GM12878 (cell line): ENCODE results near the gene COPB1. TPM values are rescaled to one million over a fixed set of nuclear protein-coding genes. Genes with fewer than 3 reads are reported as not detected.

Experiments
- ASH2L ChIP-seq: fragments of 300-600, 200-600 bp; sonication (generic); IDR thresholded peaks from 2 replicates; pipeline ENCODE4 v1.6.1; 2017; ENCODE audit warnings: low read depth, mild to moderate bottlenecking, borderline replicate concordance
- CEBPB ChIP-seq, 2 experiments: fragments of 150-350 bp in 1 of 2; IDR thresholded peaks; 2 replicates each; pipeline ENCODE4 v1.6.1; 2012 to 2014; ENCODE audit warnings: low read depth in 2 of 2, low read length in 2 of 2, borderline replicate concordance in 1 of 2, inconsistent platforms in 1 of 2
- CHD1 ChIP-seq: IDR thresholded peaks from 2 replicates; pipeline ENCODE4 v1.6.1; 2012; ENCODE audit warnings: low read depth, low read length, improper control_type of control experiment
- CREB1 ChIP-seq: IDR thresholded peaks from 2 replicates; pipeline ENCODE4 v1.6.1; 2012; ENCODE audit warnings: low read depth, mild to moderate bottlenecking, inconsistent platforms
- EED ChIP-seq: sonication (generic); IDR thresholded peaks from 2 replicates; pipeline ENCODE4 v1.6.1; 2016; ENCODE audit warnings: antibody characterized with exemption, low read depth
- HDAC2 ChIP-seq: fragments of 200-600 bp; sonication (generic); IDR thresholded peaks from 2 replicates; pipeline ENCODE4 v1.6.1; 2017
- IKZF2 ChIP-seq, 2 experiments: fragments of 450-650 bp; IDR thresholded peaks; 2 replicates each; pipeline ENCODE4 v1.6.1; 2017; ENCODE audit warnings: mild to moderate bottlenecking in 2 of 2, moderate library complexity in 2 of 2
- IRF5 ChIP-seq: fragments of 450-650 bp; IDR thresholded peaks from 2 replicates; pipeline ENCODE4 v1.6.1; 2017; ENCODE audit warnings: borderline replicate concordance
- KAT2A ChIP-seq: conservative IDR thresholded peaks from 2 replicates; pipeline ENCODE4 v1.6.1; 2011; ENCODE audit warnings: low read depth, low read length; ENCODE audit not compliant: control insufficient read depth
- MAX ChIP-seq: IDR thresholded peaks from 2 replicates; pipeline ENCODE4 v1.6.1; 2012; ENCODE audit warnings: low read depth, low read length, improper control_type of control experiment
- MYB ChIP-seq: fragments of 150-350 bp; IDR thresholded peaks from 2 replicates; pipeline ENCODE4 v1.6.1; 2014; ENCODE audit warnings: mild to moderate bottlenecking, low read depth, low read length, borderline replicate concordance
- NKRF ChIP-seq: fragments of 450-650 bp; conservative IDR thresholded peaks from 2 replicates; pipeline ENCODE4 v1.6.1; 2017; ENCODE audit warnings: mild to moderate bottlenecking, moderate library complexity
- PAX5 ChIP-seq: IDR thresholded peaks from 2 replicates; pipeline ENCODE4 v1.6.1; 2011; ENCODE audit warnings: low read depth, low read length, borderline replicate concordance
- RBBP5 ChIP-seq: fragments of 200-600 bp; sonication (generic); conservative IDR thresholded peaks from 2 replicates; pipeline ENCODE4 v1.6.1; 2016
- RELB ChIP-seq: fragments of 450-650 bp; IDR thresholded peaks from 2 replicates; pipeline ENCODE4 v1.6.1; 2017; ENCODE audit warnings: low read depth, mild to moderate bottlenecking, moderate library complexity
- SIN3A ChIP-seq: IDR thresholded peaks from 2 replicates; pipeline ENCODE4 v1.6.1; 2012; ENCODE audit warnings: low read depth, low read length, improper control_type of control experiment
- SKIL ChIP-seq: fragments of 450-650 bp; IDR thresholded peaks from 2 replicates; pipeline ENCODE4 v1.6.1; 2017; ENCODE audit warnings: mild to moderate bottlenecking, low read depth, inconsistent platforms; ENCODE audit not compliant: poor library complexity, severe bottlenecking
- TAF1 ChIP-seq: IDR thresholded peaks from 2 replicates; pipeline ENCODE4 v1.6.1; 2011; ENCODE audit warnings: mild to moderate bottlenecking, low read depth, low read length, borderline replicate concordance
- TCF7 ChIP-seq: IDR thresholded peaks from 2 replicates; pipeline ENCODE4 v1.6.1; 2014; ENCODE audit warnings: antibody characterized with exemption, borderline replicate concordance
- polyA plus RNA-seq, 11 experiments: library from polyadenylated mRNA; depleted of rRNA in 4 of 11; unstranded in 6 of 11; stranded (reverse) in 5 of 11; fragments of >200 nt; fragmentation: Nextera tagmentation in 4 of 11; fragmentation: Illumina TruSeq in 1 of 11; extraction: Ambion mirVana in 4 of 11; extraction: Trizol in 1 of 11; gene quantifications; 1 replicate in 1 of 11; 2 replicates in 10 of 11; pipeline versions ENCODE4 v1.2.1 to v1.2.3, GENCODE V29; 2011 to 2016; ENCODE audit warnings: inconsistent platforms in 2 of 11, missing spikeins in 2 of 11, low read depth in 1 of 11
- total RNA-seq, 4 experiments: library from RNA; depleted of rRNA in 3 of 4; stranded (reverse); fragments of >200 nt in 3 of 4; fragmentation: Illumina TruSeq in 1 of 4; extraction: Trizol in 1 of 4; gene quantifications; 2 replicates each; pipeline versions ENCODE4 v1.2.1 to v1.2.3, GENCODE V29; 2013 to 2021

The COPB1 gene
- total and polyA plus RNA-seq, 10 of the 15 experiments (the other 5 are each of a cell fraction or from before 2014, with no cell fraction given) = 67.0 to 149 (median 109) TPM

GRCh38 chr11:14519917-14520746 lies 20.5 kb upstream of the COPB1 start, which contains the start of gene PSMA1 (continued):
- TF ChIP-seq IKZF2 (IDR thresholded peaks at IDR 0.05) = peak; percentile 93 to 94
- TF ChIP-seq HDAC2 = no peak
- TF ChIP-seq CREB1 = peak; percentile 78
- TF ChIP-seq IRF5 = no peak
- TF ChIP-seq TAF1 = peak; percentile 78; the same call in 1 of the 2 replicates
- TF ChIP-seq RELB = peak; percentile 99
- peak; percentile 88 for TF ChIP-seq RBBP5
- peak; percentile 66; the same call in 1 of the 2 replicates for TF ChIP-seq MAX
- TF ChIP-seq CHD1 = peak; percentile 35; the same call in 1 of the 2 replicates
- no peak for TF ChIP-seq PAX5
- peak; percentile 75 for TF ChIP-seq SKIL
- TF ChIP-seq EED = peak; percentile 92
- TF ChIP-seq NKRF = peak; percentile 80
- TF ChIP-seq MYB = no peak
- 0 out of 2 replicates have a peak, but pooled peaks have one; percentile 92 for TF ChIP-seq ASH2L
- peak; percentile 95 for TF ChIP-seq SIN3A
- TF ChIP-seq KAT2A = no peak
- no peak for TF ChIP-seq TCF7
- TF ChIP-seq CEBPB (IDR thresholded peaks at IDR 0.05; ENCODE audit: borderline replicate concordance in 1 of 2, low read depth in 2 of 2, low read length in 2 of 2) = peak in 1 of 2 experiments; percentile 47; a peak in 1 of 4 replicates
